Right lobe of liver (tissue), 6 donors: ENCODE measurements around the gene TTC23L. TPM values are rescaled to one million over a fixed set of nuclear protein-coding genes. Genes with fewer than 3 reads are reported as not detected.

ENCODE experiments used
- ATAC-seq, 4 donors: fragments of 200-7000 bp; cut with Tn5 transposase; one replicate each; pipeline ENCODE4 v1.9.1; 2020; ENCODE audit warnings: mild to moderate bottlenecking in 4 of 4, moderate library complexity in 4 of 4
- DNase-seq, 3 donors: peaks; one replicate each; pipeline ENCODE4 v3.0.0-alpha.2; 2020
- H3K27ac ChIP-seq, 3 donors: fragments of 200-600 bp; one replicate each; pipeline ENCODE4 v1.8.0; 2022
- H3K27me3 ChIP-seq, 2 donors: fragments of 200-600 bp; one replicate each; pipeline ENCODE4 v1.8.0; 2022
- H3K36me3 ChIP-seq, 4 donors: fragments of 200-600 bp; sonication (generic) in 1 of 4; one replicate each; pipeline versions ENCODE4 v1.5.1 to v1.8.0; 2017 to 2022; ENCODE audit warnings: control low read depth in 1 of 4
- H3K4me1 ChIP-seq, 4 donors: fragments of 200-600 bp; sonication (generic) in 1 of 4; one replicate each; pipeline versions ENCODE4 v1.5.1 to v1.8.0; 2017 to 2022; ENCODE audit warnings: control low read depth in 1 of 4
- H3K4me3 ChIP-seq, 3 donors: fragments of 200-600 bp; one replicate each; pipeline ENCODE4 v1.8.0; 2022
- H3K9me3 ChIP-seq, 4 donors: fragments of 200-600 bp; sonication (generic) in 1 of 4; one replicate each; pipeline versions ENCODE4 v1.5.1 to v1.8.0; 2017 to 2022; ENCODE audit warnings: control low read depth in 1 of 4
- CTCF ChIP-seq, 4 donors: fragments of 200-600 bp in 3 of 4; fragments of 450-650 bp in 1 of 4; IDR thresholded peaks; one replicate each; pipeline versions ENCODE4 v1.5.1 to v1.8.0; 2016 to 2022; ENCODE audit warnings: antibody characterized with exemption in 4 of 4, mild to moderate bottlenecking in 2 of 4
- POLR2A ChIP-seq: fragments of 450-650 bp; IDR thresholded peaks from one replicate; pipeline ENCODE4 v1.6.1; 2017; ENCODE audit warnings: antibody characterized with exemption, mild to moderate bottlenecking
- WGBS: methylation state at CpG from one replicate; pipeline ENCODE4 v1.1.6; 2018; ENCODE audit warnings: low coverage, low lambda C conversion rate; ENCODE audit not compliant: insufficient coverage; ENCODE audit errors: missing lambda C conversion rate; 5-methylcytosine and 5-hydroxymethylcytosine counted together
- intact Hi-C, 2 donors: fragments of 100-400 bp; cut with DNase I; formaldehyde crosslinking; loops; one replicate each; pipeline versions ENCODE4 v1.11.2 to v1.14.1; 2022
- total RNA-seq, 6 experiments: library from RNA; depleted of rRNA in 2 of 6; stranded (reverse); fragments of >200 nt in 2 of 6; fragmentation: NEBNext Ultra II Directional in 3 of 6; extraction: Animal tissue kit (Norgen Biotek cat#: 25700) in 3 of 6; gene quantifications; one replicate each; pipeline versions ENCODE4 v1.1.0 to v1.2.4, GENCODE V29; 2016 to 2023
- donor health status: DM: no; HTN: yes; CAD: no.
- donor health status: DM: no; HTN: no; CAD: no.
- donor health status: DM: no; HTN: no; CAD: no.
- donor health status: DM: no; HTN: yes; CAD: no.
- donor health status: DM: no; HTN: yes; CAD: no.

TTC23L gene
- total RNA-seq, 6 experiments from 2014 or later, result 0.15 to 0.51 TPM; not detected in 4

GRCh38 chr5:34929134-34929719, 90.3 kb downstream of the TTC23L start, which contains the start of gene DNAJC21:
Gene DNAJC21, plus strand, starts transcription at chr5:34929559. Its CDS starts 261 bp downstream, at chr5:34929820.
- ATAC-seq (peak; percentile 95 to 97 (median 96)), DNase-seq (peak; percentile 99)
- 1% methylated on average over 27 of the region's 63 CpGs for WGBS
- peaks cover 0 to 23% (median 9%) of the 10 kb centered on the region in 4 donors for H3K36me3 ChIP-seq
- intact Hi-C loops, result no loop called here
- peaks cover 0 to 17% (median 8%) of the 10 kb centered on the region in 4 donors for H3K4me1 ChIP-seq
- H3K4me3 ChIP-seq, result peak within 1 kb of the TSS; percentile 79 to 84 (median 83)
- TF ChIP-seq CTCF (IDR thresholded peaks at IDR 0.05) (no peak), POLR2A (peak; percentile 18)
- no peaks in the 10 kb centered on the region for H3K27me3 ChIP-seq
- H3K27ac ChIP-seq, result peak within 1 kb of the TSS; percentile 78 to 87 (median 86)
- H3K9me3 ChIP-seq, result no peaks in the 10 kb centered on the region

GRCh38 chr5:34929720-34930461, 90.9 kb downstream of the TTC23L start:
- WGBS, result 0% methylated on average over 16 of the region's 70 CpGs
- H3K4me1 ChIP-seq, result peaks cover 0 to 17% (median 8%) of the 10 kb centered on the region in 4 donors

GRCh38 chr5:34930462-34930844, 91.5 kb downstream of the TTC23L start:
- peak overlapping the region; percentile 78 to 87 (median 86) for H3K27ac ChIP-seq
- 0% methylated on average over 3 of the region's 3 CpGs for WGBS
- intact Hi-C loops, result no loop called here
- ATAC-seq, result no peak
- TF ChIP-seq POLR2A (no peak), CTCF (IDR thresholded peaks at IDR 0.05) (no peak)
- H3K27me3 ChIP-seq, result no peaks in the 10 kb centered on the region
- H3K4me1 ChIP-seq, result peaks cover 0 to 17% (median 8%) of the 10 kb centered on the region in 4 donors
- DNase-seq, result no peak
- peak overlapping the region; percentile 79 to 84 (median 83) for H3K4me3 ChIP-seq
- no peaks in the 10 kb centered on the region for H3K9me3 ChIP-seq
- peaks cover 0 to 11% (median 2%) of the 10 kb centered on the region in 4 donors for H3K36me3 ChIP-seq

More at GRCh38 chr5:34929720-34930461, 90.9 kb downstream of the TTC23L start:
- DNase-seq (peak; percentile 91 to 95 (median 95)), ATAC-seq (peak; percentile 68 to 75 (median 72))
- peak overlapping the region; percentile 79 to 84 (median 83) for H3K4me3 ChIP-seq
- peak overlapping the region; percentile 78 to 87 (median 86) for H3K27ac ChIP-seq
- no peaks in the 10 kb centered on the region for H3K27me3 ChIP-seq
- TF ChIP-seq CTCF (IDR thresholded peaks at IDR 0.05) (no peak), POLR2A (peak; percentile 86)
- H3K9me3 ChIP-seq, result no peaks in the 10 kb centered on the region
- H3K36me3 ChIP-seq, result peaks cover 0 to 17% (median 5%) of the 10 kb centered on the region in 4 donors
- intact Hi-C loops, result no loop called here

DNA sequence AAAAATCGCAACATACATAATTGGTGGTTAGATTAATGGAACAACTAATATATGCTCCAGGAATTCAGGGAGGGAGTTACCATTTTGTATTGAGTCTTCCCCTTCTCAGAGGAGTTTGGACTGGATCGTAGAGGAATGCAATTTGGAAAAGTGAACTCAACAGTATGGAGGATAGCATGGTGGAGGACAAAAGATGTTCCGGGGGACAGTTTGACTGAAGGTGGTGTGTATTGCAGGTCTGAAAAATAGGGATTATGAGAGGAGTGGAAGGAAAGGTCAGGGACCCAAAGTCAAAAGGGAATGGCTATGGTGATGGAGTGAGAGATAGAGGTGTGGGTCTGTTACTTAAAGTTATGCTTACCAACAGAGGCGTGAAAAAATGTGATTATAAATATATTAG, 91.9 kb downstream of the TTC23L start:
- peaks cover 0 to 11% (median under 1%) of the 10 kb centered on the region in 4 donors for H3K36me3 ChIP-seq
- H3K4me1 ChIP-seq, result peaks cover 0 to 17% (median 8%) of the 10 kb centered on the region in 4 donors
- DNase-seq (no peak), ATAC-seq (no peak)
- no peak for TF ChIP-seq CTCF (IDR thresholded peaks at IDR 0.05)
- TF ChIP-seq POLR2A, result no peak
- no peaks in the 10 kb centered on the region for H3K27me3 ChIP-seq
- no peak overlapping the region for H3K27ac ChIP-seq
- WGBS, result 72% methylated on average over 4 of the region's 4 CpGs
- H3K9me3 ChIP-seq, result no peaks in the 10 kb centered on the region
- intact Hi-C loops, result no loop called here
- peak overlapping the region; percentile 79 to 84 (median 83) for H3K4me3 ChIP-seq
